Endothelial cell of umbilical vein (primary cell): Measurements from ENCODE around the gene CEMP1. TPM values are rescaled to one million over a fixed set of nuclear protein-coding genes. Genes with fewer than 3 reads are reported as not detected.

Source experiments
- BruUV-seq: library from RNA; stranded (reverse); fragments of 400-500 nt; replicated peaks from 2 replicates; lab custom pipeline; 2021; lab: Mats Ljungman, UMichigan
- CTCF ChIA-PET: fragments of 300-600, 350-600 bp; sonication (Branson Sonifier 250); formaldehyde crosslinking; loops from one replicate; lab custom pipeline; 2021; ENCODE audit warnings: antibody characterized with exemption, inconsistent platforms; lab: Charles Lee
- POLR2A ChIA-PET: fragments of 300-600, 350-600 bp; sonication (Branson Sonifier 250); formaldehyde crosslinking; loops from one replicate; lab custom pipeline; 2021; ENCODE audit warnings: antibody characterized with exemption, inconsistent platforms; lab: Charles Lee
- DNase-seq: peaks from one replicate; pipeline ENCODE4 v3.0.0-alpha.2; 2011; ENCODE audit warnings: low read depth, low spot score
- FAIRE-seq: peaks from 2 replicates; lab custom pipeline; 2011; peaks lifted over from hg19 to GRCh38; lab: Jason Lieb, UNC
- H2AFZ ChIP-seq: 2 replicates; pipeline ENCODE4 v1.6.0; 2012; ENCODE audit warnings: low read depth, low read length, control low read depth, inconsistent platforms
- H3K27ac ChIP-seq: 2 replicates; pipeline ENCODE4 v1.5.1; 2011; ENCODE audit warnings: low read depth, mild to moderate bottlenecking, control low read depth, low read length, moderate library complexity; ENCODE audit not compliant: insufficient read depth
- H3K27me3 ChIP-seq, 2 experiments: 2 replicates each; pipeline versions ENCODE4 v1.6.0 to v1.6.1; 2011; ENCODE audit warnings: low read length in 2 of 2, mixed read lengths in 1 of 2; ENCODE audit not compliant: control insufficient read depth in 2 of 2, insufficient read depth in 2 of 2
- H3K36me3 ChIP-seq, 2 experiments: 2 replicates in 1 of 2; 3 replicates in 1 of 2; pipeline ENCODE4 v1.5.1; 2011; ENCODE audit warnings: low read length in 2 of 2, mild to moderate bottlenecking in 1 of 2, moderate library complexity in 1 of 2; ENCODE audit not compliant: control insufficient read depth in 2 of 2, insufficient read depth in 2 of 2; ENCODE audit errors: extremely low read depth in 1 of 2
- H3K4me1 ChIP-seq: 3 replicates; pipeline ENCODE4 v1.5.1; 2011; ENCODE audit warnings: mild to moderate bottlenecking, low read length; ENCODE audit not compliant: control insufficient read depth, insufficient read depth; ENCODE audit errors: extremely low read depth
- H3K4me2 ChIP-seq: 2 replicates; pipeline ENCODE4 v1.6.1; 2011; ENCODE audit warnings: low read length, control low read depth, mixed read lengths; ENCODE audit not compliant: insufficient read depth
- H3K4me3 ChIP-seq, 3 experiments: fragments of 200-600 bp in 1 of 3; sonication (generic), shearing (Covaris generic) in 1 of 3; replicated peaks in 1 of 3; 2 replicates each; pipeline ENCODE4 v1.5.1; 2011 to 2016; ENCODE audit warnings: control low read depth in 3 of 3, low read length in 3 of 3, mild to moderate bottlenecking in 2 of 3, inconsistent platforms in 1 of 3, low read depth in 1 of 3, moderate library complexity in 1 of 3; ENCODE audit not compliant: insufficient read depth in 1 of 3
- H3K79me2 ChIP-seq: 2 replicates; pipeline ENCODE4 v1.6.0; 2012; ENCODE audit warnings: low read length, inconsistent platforms; ENCODE audit not compliant: control insufficient read depth, insufficient read depth
- H3K9ac ChIP-seq: replicated peaks from 2 replicates; pipeline ENCODE3; 2011; ENCODE audit warnings: low read length, control low read depth; ENCODE audit not compliant: insufficient read depth; ENCODE audit errors: extremely low read depth
- H3K9me1 ChIP-seq: replicated peaks from 3 replicates; pipeline ENCODE4 v1.6.0; 2011; ENCODE audit warnings: mild to moderate bottlenecking, low read length; ENCODE audit not compliant: control insufficient read depth, insufficient read depth; ENCODE audit errors: extremely low read depth
- H3K9me3 ChIP-seq: replicated peaks from 2 replicates; pipeline ENCODE4 v1.5.1; 2012; ENCODE audit warnings: low read length, inconsistent platforms; ENCODE audit not compliant: control insufficient read depth, insufficient read depth
- H4K20me1 ChIP-seq: replicated peaks from 2 replicates; pipeline ENCODE3; 2011; ENCODE audit warnings: mild to moderate bottlenecking, low read length; ENCODE audit not compliant: control insufficient read depth, insufficient read depth; ENCODE audit errors: extremely low read depth
- EZH2 ChIP-seq: IDR thresholded peaks from 2 replicates; pipeline ENCODE4 v1.6.1; 2012; ENCODE audit warnings: borderline replicate concordance, low read depth, mild to moderate bottlenecking, moderate library complexity, low read length, inconsistent platforms; ENCODE audit not compliant: severe bottlenecking
- FOS ChIP-seq: IDR thresholded peaks from 2 replicates; pipeline ENCODE4 v1.6.1; 2011; ENCODE audit warnings: mild to moderate bottlenecking, low read length, moderate library complexity, borderline replicate concordance; ENCODE audit not compliant: insufficient read depth
- GATA2 ChIP-seq: IDR thresholded peaks from 2 replicates; pipeline ENCODE4 v1.7.0; 2011; ENCODE audit warnings: low read depth, mild to moderate bottlenecking, moderate library complexity, mixed read lengths, low read length; ENCODE audit not compliant: insufficient read length, insufficient read depth
- JUN ChIP-seq: IDR thresholded peaks from 2 replicates; pipeline ENCODE4 v1.6.1; 2011; ENCODE audit warnings: borderline replicate concordance, low read depth; ENCODE audit not compliant: insufficient read length, insufficient read depth
- MAX ChIP-seq: IDR thresholded peaks from 2 replicates; pipeline ENCODE4 v1.6.1; 2011; ENCODE audit not compliant: insufficient read depth, insufficient read length
- MYC ChIP-seq: IDR thresholded peaks from one replicate; pipeline ENCODE4 v1.6.1; 2011; ENCODE audit warnings: mild to moderate bottlenecking, low read depth, low read length
- POLR2A ChIP-seq: IDR thresholded peaks from 2 replicates; pipeline ENCODE4 v1.6.1; 2012; ENCODE audit warnings: low read depth, mild to moderate bottlenecking, control low read depth, low read length
- POLR2AphosphoS5 ChIP-seq: IDR thresholded peaks from 2 replicates; pipeline ENCODE4 v1.6.1; 2012; ENCODE audit warnings: low read depth, mild to moderate bottlenecking, control low read depth, low read length, moderate library complexity; ENCODE audit not compliant: insufficient read depth
- dilution Hi-C: fragments of 300-500 bp; cut with MboI; formaldehyde crosslinking; loops from one replicate; pipeline ENCODE4 v1.15.0; 2019; ENCODE audit warnings: low sequenced_read_pairs; ENCODE audit not compliant: extremely low pct_ligation_motif_present
- intact Hi-C: fragments of 100-400 bp; cut with micrococcal nuclease; formaldehyde crosslinking; loops from one replicate; pipeline ENCODE4 v1.10.0; 2022
- polyA plus RNA-seq, 4 experiments: library from polyadenylated mRNA; depleted of rRNA in 3 of 4; stranded (reverse) in 3 of 4; unstranded in 1 of 4; fragments of >200 nt; gene quantifications; 2 replicates each; pipeline versions ENCODE4 v1.2.1 to v1.2.3, GENCODE V29; 2011 to 2012; ENCODE audit warnings: missing spikeins in 1 of 4
- total RNA-seq: library from RNA; stranded (reverse); gene quantifications from 2 replicates; pipeline ENCODE4 v1.2.3, GENCODE V29; 2021

The CEMP1 gene
- total and polyA plus RNA-seq, 2 donors (not counting 3 experiments of a cell fraction or from before 2014, with no cell fraction given) = not detected

- H3K79me2 ChIP-seq = no peaks in the 10 kb centered on the region
- FAIRE-seq (no peak), DNase-seq (no peak)
- H3K9me1 ChIP-seq = no peaks in the 10 kb centered on the region
- H3K9ac ChIP-seq = no peak overlapping the region
- H4K20me1 ChIP-seq = no peaks in the 10 kb centered on the region
- no peak overlapping the region for H3K4me2 ChIP-seq
- intact Hi-C loops (no loop called here), dilution Hi-C loops (no loop called here)
- ChIA-PET CTCF (interaction anchor here (1.5 kb wide), 1 partner anchor 157 kb away, joined by 3 read pairs; the partner anchor contains the start of gene ABCA3), POLR2A (no interaction called here)
- peaks cover 0 to 16% of the 10 kb centered on the region in 2 experiments for H3K36me3 ChIP-seq
- H3K9me3 ChIP-seq = no peaks in the 10 kb centered on the region
- no TSS peak for BruUV-seq
- H2AFZ ChIP-seq = no peak overlapping the region
- TF ChIP-seq GATA2 (no peak), JUN (no peak), POLR2AphosphoS5 (no peak)
- no peaks in the 10 kb centered on the region for H3K4me1 ChIP-seq
- H3K27me3 ChIP-seq = no peaks in the 10 kb centered on the region
- no peak overlapping the region for H3K4me3 ChIP-seq
- no peak overlapping the region for H3K27ac ChIP-seq
Observed at GRCh38 chr16:2497116-2497630, 34.0 kb downstream of the CEMP1 start.

- H3K27me3 ChIP-seq = no peaks in the 10 kb centered on the region
- H3K27ac ChIP-seq = no peak overlapping the region
- FAIRE-seq (no peak), DNase-seq (no peak)
- H3K9ac ChIP-seq = no peak overlapping the region
- H4K20me1 ChIP-seq = no peaks in the 10 kb centered on the region
- no TSS peak for BruUV-seq
- H3K9me3 ChIP-seq = no peaks in the 10 kb centered on the region
- H2AFZ ChIP-seq = no peak overlapping the region
- H3K36me3 ChIP-seq = peaks cover 0 to 16% of the 10 kb centered on the region in 2 experiments
- intact Hi-C loops = no loop called here
- dilution Hi-C loops = no loop called here
- POLR2A ChIA-PET = no interaction called here
- H3K9me1 ChIP-seq = no peaks in the 10 kb centered on the region
- TF ChIP-seq MYC = no peak
- no peak for TF ChIP-seq POLR2A
- no peak for TF ChIP-seq MAX
- no peak for TF ChIP-seq JUN
- TF ChIP-seq FOS = no peak
- no peak for TF ChIP-seq EZH2
- no peak for TF ChIP-seq GATA2
- no peak for TF ChIP-seq POLR2AphosphoS5
- H3K4me2 ChIP-seq = no peak overlapping the region
- no peak overlapping the region for H3K4me3 ChIP-seq
- H3K4me1 ChIP-seq = no peaks in the 10 kb centered on the region
- CTCF ChIA-PET = interaction anchor here (0.9 to 1.5 kb wide), 2 partner anchors 18 to 156 kb away, joined by 3 read pairs; partner anchors contain the start of gene ABCA3
- H3K79me2 ChIP-seq = no peaks in the 10 kb centered on the region
Observed at GRCh38 chr16:2496223-2497115, 34.7 kb downstream of the CEMP1 start.
